Neural crest cell (in vitro differentiated cells): ENCODE results near the gene AAR2. TPM values are rescaled to one million over a fixed set of nuclear protein-coding genes. Genes with fewer than 3 reads are reported as not detected.

Experiments
- DNase-seq: peaks from one replicate; pipeline ENCODE4 v3.0.0; 2021; ENCODE audit warnings: low read depth, mixed read lengths, low spot score
- H3K27ac Mint-ChIP-seq: one replicate; pipeline ENCODE4 v1.8.0; 2021; ENCODE audit warnings: mild to moderate bottlenecking, mixed read lengths; ENCODE audit not compliant: unreplicated experiment
- H3K27me3 Mint-ChIP-seq: 2 replicates; pipeline ENCODE4 v1.8.0; 2021; ENCODE audit warnings: low read depth, mild to moderate bottlenecking, mixed read lengths
- H3K36me3 Mint-ChIP-seq: 2 replicates; pipeline ENCODE4 v1.8.0; 2021; ENCODE audit warnings: low read depth, mild to moderate bottlenecking, mixed read lengths
- H3K4me1 Mint-ChIP-seq: 2 replicates; pipeline ENCODE4 v1.8.0; 2021; ENCODE audit warnings: mixed read lengths
- H3K4me3 Mint-ChIP-seq: one replicate; pipeline ENCODE4 v1.8.0; 2021; ENCODE audit warnings: mild to moderate bottlenecking, mixed read lengths
- H3K9me3 Mint-ChIP-seq: 2 replicates; pipeline ENCODE4 v1.8.0; 2021; ENCODE audit warnings: mixed read lengths
- CTCF ChIP-seq: fragments of 200-600 bp; sonication (generic); conservative IDR thresholded peaks from 2 replicates; pipeline ENCODE4 v1.5.0; 2021; ENCODE audit warnings: antibody characterized with exemption, mild to moderate bottlenecking
- total RNA-seq: library from RNA; stranded (reverse); gene quantifications from 2 replicates; pipeline ENCODE4 v1.2.1, GENCODE V29; 2021

Gene AAR2
- total RNA-seq, 1 donor from 2014 or later: 33.0 TPM

- H3K27me3 Mint-ChIP-seq: no peaks in the 10 kb centered on the region
- H3K4me1 Mint-ChIP-seq: peaks cover 3% of the 10 kb centered on the region
- H3K27ac Mint-ChIP-seq: no peak overlapping the region
- no peaks in the 10 kb centered on the region for H3K36me3 Mint-ChIP-seq
- DNase-seq: no peak
- no peaks in the 10 kb centered on the region for H3K9me3 Mint-ChIP-seq
- no peak for TF ChIP-seq CTCF
- no peak overlapping the region for H3K4me3 Mint-ChIP-seq
Observed at GRCh38 chr20:36266189-36266588, 29.9 kb downstream of the AAR2 start.

- Mint-ChIP-seq H3K27ac (no peak overlapping the region), H3K27me3 (no peaks in the 10 kb centered on the region), H3K4me3 (no peak overlapping the region), H3K9me3 (no peaks in the 10 kb centered on the region), H3K4me1 (peaks cover 3% of the 10 kb centered on the region), H3K36me3 (no peaks in the 10 kb centered on the region)
- no peak for DNase-seq
- no peak for TF ChIP-seq CTCF
Observed at GRCh38 chr20:36267605-36268381, 31.5 kb downstream of the AAR2 start.

- DNase-seq: no peak
- Mint-ChIP-seq H3K36me3 (no peaks in the 10 kb centered on the region), H3K4me3 (no peak overlapping the region), H3K27me3 (no peaks in the 10 kb centered on the region), H3K4me1 (peaks cover 6% of the 10 kb centered on the region), H3K9me3 (no peaks in the 10 kb centered on the region), H3K27ac (no peak overlapping the region)
- TF ChIP-seq CTCF: no peak
Observed at GRCh38 chr20:36268440-36269342, 32.4 kb downstream of the AAR2 start.

GRCh38 chr20:36269507-36269906 lies 33.2 kb downstream of the AAR2 start:
- Mint-ChIP-seq H3K9me3 (no peaks in the 10 kb centered on the region), H3K4me3 (no peak overlapping the region), H3K27ac (no peak overlapping the region), H3K4me1 (peaks cover 14% of the 10 kb centered on the region), H3K36me3 (no peaks in the 10 kb centered on the region), H3K27me3 (no peaks in the 10 kb centered on the region)
- no peak for DNase-seq
- TF ChIP-seq CTCF: no peak

- Mint-ChIP-seq H3K27ac (no peak overlapping the region), H3K27me3 (peaks cover 4% of the 10 kb centered on the region), H3K36me3 (no peaks in the 10 kb centered on the region), H3K4me3 (no peak overlapping the region), H3K4me1 (peaks cover 16% of the 10 kb centered on the region), H3K9me3 (no peaks in the 10 kb centered on the region)
- DNase-seq: no peak
- TF ChIP-seq CTCF: no peak
Observed at GRCh38 chr20:36270744-36271638, 34.7 kb downstream of the AAR2 start.
